Suprapubic skin (tissue), 3 donors: ENCODE data around the gene BMPR1B.

Source experiments
- EP300 ChIP-seq: sonication (generic); formaldehyde crosslinking; IDR thresholded peaks from one replicate; pipeline ENCODE4 v1.6.1; 2017; ENCODE audit warnings: antibody characterized with exemption
- POLR2A ChIP-seq, 2 donors: fragments of 450-650 bp; IDR thresholded peaks; one replicate each; pipeline ENCODE4 v1.6.1; 2017; ENCODE audit warnings: antibody characterized with exemption in 2 of 2, mild to moderate bottlenecking in 2 of 2, moderate library complexity in 2 of 2
- TF ChIP-seq, protein P1 (sequence below), 2 donors: fragments of 200-600 bp in 1 of 2; fragments of 450-650 bp in 1 of 2; sonication (generic) in 1 of 2; IDR thresholded peaks; one replicate each; pipeline ENCODE4 v1.5.1; 2016 to 2019; ENCODE audit warnings: antibody characterized with exemption in 2 of 2, mild to moderate bottlenecking in 1 of 2, moderate library complexity in 1 of 2

DNA sequence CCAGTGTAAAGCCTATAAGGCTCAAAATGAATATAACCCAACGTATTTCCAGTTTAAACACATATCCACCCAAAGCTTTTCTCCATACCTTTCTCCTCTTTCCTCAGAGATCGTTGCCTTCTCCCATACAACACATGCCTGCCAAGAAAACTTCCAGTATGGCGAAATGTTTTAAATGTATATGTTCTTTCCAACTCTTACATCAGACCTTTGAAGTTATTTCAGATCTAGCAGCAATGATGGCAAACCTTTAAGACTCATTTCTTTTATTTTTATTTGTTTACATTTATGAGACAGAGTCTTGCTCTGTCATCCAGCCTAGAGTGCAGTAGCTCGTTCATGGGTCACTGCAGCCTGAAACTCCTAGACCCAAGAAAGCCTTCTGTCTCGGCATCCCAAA is 265.4 kb downstream of the BMPR1B start:
- TF ChIP-seq, protein P1, sequence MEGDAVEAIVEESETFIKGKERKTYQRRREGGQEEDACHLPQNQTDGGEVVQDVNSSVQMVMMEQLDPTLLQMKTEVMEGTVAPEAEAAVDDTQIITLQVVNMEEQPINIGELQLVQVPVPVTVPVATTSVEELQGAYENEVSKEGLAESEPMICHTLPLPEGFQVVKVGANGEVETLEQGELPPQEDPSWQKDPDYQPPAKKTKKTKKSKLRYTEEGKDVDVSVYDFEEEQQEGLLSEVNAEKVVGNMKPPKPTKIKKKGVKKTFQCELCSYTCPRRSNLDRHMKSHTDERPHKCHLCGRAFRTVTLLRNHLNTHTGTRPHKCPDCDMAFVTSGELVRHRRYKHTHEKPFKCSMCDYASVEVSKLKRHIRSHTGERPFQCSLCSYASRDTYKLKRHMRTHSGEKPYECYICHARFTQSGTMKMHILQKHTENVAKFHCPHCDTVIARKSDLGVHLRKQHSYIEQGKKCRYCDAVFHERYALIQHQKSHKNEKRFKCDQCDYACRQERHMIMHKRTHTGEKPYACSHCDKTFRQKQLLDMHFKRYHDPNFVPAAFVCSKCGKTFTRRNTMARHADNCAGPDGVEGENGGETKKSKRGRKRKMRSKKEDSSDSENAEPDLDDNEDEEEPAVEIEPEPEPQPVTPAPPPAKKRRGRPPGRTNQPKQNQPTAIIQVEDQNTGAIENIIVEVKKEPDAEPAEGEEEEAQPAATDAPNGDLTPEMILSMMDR (IDR thresholded peaks at IDR 0.05) = no peak
- TF ChIP-seq POLR2A (IDR thresholded peaks at IDR 0.05) = no peak
- TF ChIP-seq EP300 = no peak
